Brain microvascular endothelial cell (primary cell): ENCODE measurements around the gene ALS2.

Source experiments
- DNase-seq: peaks from one replicate; pipeline ENCODE4 v3.0.0-alpha.2; 2020
- H3K27ac ChIP-seq: fragments of 250-450 bp; sonication (Bioruptor Pico); 2 replicates; pipeline ENCODE4 v1.5.1; 2020; ENCODE audit warnings: mild to moderate bottlenecking, moderate library complexity
- H3K27me3 ChIP-seq: fragments of 250-450 bp; sonication (Bioruptor Pico); replicated peaks from 2 replicates; pipeline ENCODE4 v1.5.1; 2020; ENCODE audit warnings: mild to moderate bottlenecking
- H3K36me3 ChIP-seq: fragments of 250-450 bp; sonication (Bioruptor Pico); replicated peaks from 2 replicates; pipeline ENCODE4 v1.5.1; 2020; ENCODE audit warnings: mild to moderate bottlenecking
- H3K4me3 ChIP-seq: 2 replicates; pipeline ENCODE4 v1.5.1; 2011; ENCODE audit warnings: low read depth, mild to moderate bottlenecking, control low read depth, low read length, moderate library complexity
- in situ Hi-C: cut with HindIII; loops from 2 replicates; pipeline ENCODE4 v1.10.0; 2017; ENCODE audit warnings: low sequenced_read_pairs, low pct_ligation_motif_present
- TF ChIP-seq, protein P1 (sequence below): IDR thresholded peaks from 2 replicates; pipeline ENCODE4 v1.5.1; 2011; ENCODE audit warnings: low read depth, mild to moderate bottlenecking, moderate library complexity, low read length, control low read depth, inconsistent platforms; ENCODE audit errors: missing control alignments

ALS2 gene

GRCh38 chr2:201780674-201781493 lies at the start of gene ALS2:
Gene ALS2, minus strand, starts transcription at chr2:201780933. Its CDS starts 12,048 bp downstream, at chr2:201768885.
- in situ Hi-C loops = no loop called here
- TF ChIP-seq, protein P1, sequence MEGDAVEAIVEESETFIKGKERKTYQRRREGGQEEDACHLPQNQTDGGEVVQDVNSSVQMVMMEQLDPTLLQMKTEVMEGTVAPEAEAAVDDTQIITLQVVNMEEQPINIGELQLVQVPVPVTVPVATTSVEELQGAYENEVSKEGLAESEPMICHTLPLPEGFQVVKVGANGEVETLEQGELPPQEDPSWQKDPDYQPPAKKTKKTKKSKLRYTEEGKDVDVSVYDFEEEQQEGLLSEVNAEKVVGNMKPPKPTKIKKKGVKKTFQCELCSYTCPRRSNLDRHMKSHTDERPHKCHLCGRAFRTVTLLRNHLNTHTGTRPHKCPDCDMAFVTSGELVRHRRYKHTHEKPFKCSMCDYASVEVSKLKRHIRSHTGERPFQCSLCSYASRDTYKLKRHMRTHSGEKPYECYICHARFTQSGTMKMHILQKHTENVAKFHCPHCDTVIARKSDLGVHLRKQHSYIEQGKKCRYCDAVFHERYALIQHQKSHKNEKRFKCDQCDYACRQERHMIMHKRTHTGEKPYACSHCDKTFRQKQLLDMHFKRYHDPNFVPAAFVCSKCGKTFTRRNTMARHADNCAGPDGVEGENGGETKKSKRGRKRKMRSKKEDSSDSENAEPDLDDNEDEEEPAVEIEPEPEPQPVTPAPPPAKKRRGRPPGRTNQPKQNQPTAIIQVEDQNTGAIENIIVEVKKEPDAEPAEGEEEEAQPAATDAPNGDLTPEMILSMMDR = no peak
- Histone ChIP-seq H3K36me3 (no peaks in the 10 kb centered on the region), H3K27ac (peak within 1 kb of the TSS; percentile 93), H3K27me3 (no peaks in the 10 kb centered on the region), H3K4me3 (peak within 1 kb of the TSS; percentile 89)
- peak; percentile 100 for DNase-seq

DNA sequence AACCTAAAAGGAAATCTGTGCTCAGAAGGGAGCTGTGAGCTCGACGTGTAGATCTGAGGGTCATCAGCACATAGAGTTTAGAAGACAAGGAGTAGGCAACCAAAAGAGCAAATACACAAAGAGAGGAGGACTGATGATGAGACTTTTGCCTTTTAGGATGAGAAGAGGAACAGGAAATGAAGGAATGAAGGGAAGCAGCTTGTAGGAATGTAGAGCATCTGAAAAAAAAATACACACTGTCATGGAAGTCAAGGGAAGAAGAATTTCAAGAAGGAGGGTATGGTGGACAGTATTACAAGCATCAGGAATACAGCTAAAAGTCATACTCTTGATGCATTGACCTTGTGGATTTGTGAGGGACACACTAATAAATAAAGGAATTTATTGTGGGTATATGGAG lies 47.5 kb upstream of the ALS2 start:
- H3K27ac ChIP-seq = no peak overlapping the region
- DNase-seq = no peak
- H3K36me3 ChIP-seq = no peaks in the 10 kb centered on the region
- in situ Hi-C loops = no loop called here
- TF ChIP-seq, protein P1 = no peak
- H3K27me3 ChIP-seq = no peaks in the 10 kb centered on the region
- no peak overlapping the region for H3K4me3 ChIP-seq

DNA sequence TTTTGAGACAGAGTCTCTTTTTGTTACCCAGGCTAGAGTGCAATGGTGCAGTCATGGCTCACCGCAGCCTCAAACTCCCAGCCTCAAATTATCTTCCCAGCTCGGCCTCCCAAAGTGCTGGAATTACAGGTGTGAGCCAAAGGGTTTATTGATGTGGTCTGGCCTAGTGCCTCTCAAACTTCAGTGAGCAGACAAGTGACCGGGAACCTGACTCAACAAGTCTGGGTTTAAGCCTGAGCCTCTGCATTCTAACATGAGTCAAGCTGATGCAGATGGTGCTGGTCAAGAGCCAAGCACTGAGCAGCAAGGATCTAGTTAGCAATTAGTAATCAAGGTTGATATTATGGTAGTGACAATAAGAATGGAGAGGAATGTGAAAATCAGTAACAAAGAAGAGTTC lies 46.9 kb upstream of the ALS2 start:
- no peak for DNase-seq
- Histone ChIP-seq H3K27me3 (no peaks in the 10 kb centered on the region), H3K36me3 (no peaks in the 10 kb centered on the region), H3K27ac (no peak overlapping the region), H3K4me3 (no peak overlapping the region)
- TF ChIP-seq, protein P1 = no peak
- in situ Hi-C loops = no loop called here

GRCh38 chr2:201824212-201824611 lies 43.5 kb upstream of the ALS2 start:
- no peak for DNase-seq
- no peaks in the 10 kb centered on the region for H3K27me3 ChIP-seq
- in situ Hi-C loops = no loop called here
- no peak overlapping the region for H3K27ac ChIP-seq
- H3K4me3 ChIP-seq = no peak overlapping the region
- no peaks in the 10 kb centered on the region for H3K36me3 ChIP-seq
- TF ChIP-seq, protein P1 = no peak

GRCh38 chr2:201821080-201821479 lies 40.3 kb upstream of the ALS2 start:
- Histone ChIP-seq H3K27ac (no peak overlapping the region), H3K27me3 (no peaks in the 10 kb centered on the region), H3K36me3 (no peaks in the 10 kb centered on the region), H3K4me3 (no peak overlapping the region)
- DNase-seq = no peak
- TF ChIP-seq, protein P1 = no peak
- in situ Hi-C loops = no loop called here
